Measurements from ENCODE around the gene FOXK2. TPM values are rescaled to one million over a fixed set of nuclear protein-coding genes. Genes with fewer than 3 reads are reported as not detected.
A peak's percentile ranks its signal among the peaks of the same experiment; 100 is the strongest.
"Not testable (repeated sequence)": the region's sequence is repeated elsewhere in the genome, so short reads cannot be mapped to it uniquely, and the experiment has no call there.

FOXK2 gene
- polyA plus RNA-seq, 3 donors: 40.1 to 50.6 (median 44.8) TPM

DNA sequence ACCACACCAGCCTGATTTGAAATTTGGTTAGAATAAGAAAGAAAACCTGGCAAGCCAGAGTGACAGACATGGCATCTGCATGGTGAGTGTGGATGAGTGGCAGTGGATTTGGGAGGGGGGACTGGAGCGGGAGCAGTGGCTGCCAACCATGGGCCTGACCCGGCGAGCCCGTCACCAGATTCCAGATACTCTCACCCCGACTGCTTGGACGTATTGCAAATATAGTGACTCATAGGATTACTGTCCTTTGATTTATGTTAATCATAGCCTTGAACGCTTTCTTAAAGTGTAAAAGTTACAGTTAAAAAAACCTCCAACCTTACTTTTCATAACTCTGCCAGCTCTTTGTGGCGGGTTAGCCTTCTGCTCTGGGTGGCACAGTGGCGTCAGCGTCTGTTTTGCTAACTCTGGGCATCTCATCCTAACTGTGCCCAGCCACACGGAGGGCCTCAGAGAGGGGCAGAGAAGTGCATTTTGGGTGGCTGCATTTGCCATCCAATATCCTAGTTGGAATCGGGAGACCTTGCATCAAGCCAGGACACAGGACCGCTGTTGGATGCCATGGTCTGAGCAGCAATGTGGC, 26.8 kb upstream of the FOXK2 start:
- DNase-seq: no peak

DNA sequence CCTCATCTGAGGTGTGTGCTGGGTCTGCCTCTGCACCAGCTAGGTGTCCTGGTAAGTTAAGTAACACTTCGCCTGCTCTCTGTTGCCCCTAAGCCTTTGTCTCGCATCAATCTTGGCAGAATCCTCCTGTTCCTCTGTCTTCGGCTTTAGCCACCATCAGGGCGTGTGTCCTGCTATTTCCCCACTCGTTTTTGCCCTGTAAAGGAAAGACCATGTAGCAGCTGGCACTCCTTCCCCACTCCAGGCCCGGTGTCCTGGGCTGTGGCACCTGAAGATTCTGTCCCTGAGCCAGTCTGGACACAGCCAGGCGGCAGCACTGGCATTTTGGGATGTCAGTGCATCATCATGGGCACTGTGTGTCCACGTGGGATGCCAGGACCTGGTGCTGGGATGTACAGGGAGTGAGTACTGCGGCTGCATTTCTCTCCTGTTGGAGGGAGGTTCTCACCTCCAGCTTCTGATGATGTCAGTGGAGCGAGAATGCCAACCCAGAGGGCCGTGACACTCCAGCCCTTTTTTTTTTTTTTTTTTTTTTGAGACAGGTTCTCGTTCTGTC, 26.2 kb upstream of the FOXK2 start:
- DNase-seq: no peak

DNA sequence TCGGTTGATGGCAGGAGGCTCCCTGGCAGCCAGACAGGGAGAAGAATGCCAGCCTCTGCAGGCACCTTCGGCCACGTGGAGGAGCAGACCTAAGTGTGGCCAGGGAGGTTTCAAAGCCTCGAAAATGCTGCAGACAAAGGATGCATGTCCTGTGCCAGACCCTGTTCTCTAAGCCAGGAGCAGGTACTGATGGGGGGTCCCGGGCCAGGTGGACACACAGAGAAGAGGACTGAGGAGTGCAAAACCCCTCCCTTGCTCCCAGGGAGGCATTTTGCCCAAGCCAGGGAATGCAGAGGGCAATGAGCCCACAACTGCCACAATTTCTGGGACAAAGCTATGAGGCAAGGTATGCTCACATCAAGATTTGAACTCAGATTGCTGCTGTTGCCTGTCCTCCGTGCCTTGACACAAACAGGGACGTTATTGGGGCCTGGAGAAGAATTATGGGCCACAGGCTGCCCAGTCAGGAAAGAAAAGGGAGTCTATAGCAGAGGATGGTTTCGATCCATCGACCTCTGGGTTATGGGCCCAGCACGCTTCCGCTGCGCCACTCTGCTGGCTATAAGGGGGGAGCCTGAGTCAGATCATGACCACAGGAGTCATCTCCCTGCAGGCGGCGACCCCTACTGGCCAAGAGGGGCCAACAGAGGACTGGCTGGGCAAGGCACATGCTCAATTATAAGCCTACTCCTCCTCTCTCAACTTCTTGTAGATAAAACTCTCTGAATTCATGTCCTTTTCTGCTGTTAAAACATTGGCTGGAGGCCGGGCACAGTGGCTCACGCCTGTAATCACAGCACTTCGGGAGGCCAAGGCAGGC, 25.1 kb upstream of the FOXK2 start:
- peak; percentile 79 for DNase-seq

DNA sequence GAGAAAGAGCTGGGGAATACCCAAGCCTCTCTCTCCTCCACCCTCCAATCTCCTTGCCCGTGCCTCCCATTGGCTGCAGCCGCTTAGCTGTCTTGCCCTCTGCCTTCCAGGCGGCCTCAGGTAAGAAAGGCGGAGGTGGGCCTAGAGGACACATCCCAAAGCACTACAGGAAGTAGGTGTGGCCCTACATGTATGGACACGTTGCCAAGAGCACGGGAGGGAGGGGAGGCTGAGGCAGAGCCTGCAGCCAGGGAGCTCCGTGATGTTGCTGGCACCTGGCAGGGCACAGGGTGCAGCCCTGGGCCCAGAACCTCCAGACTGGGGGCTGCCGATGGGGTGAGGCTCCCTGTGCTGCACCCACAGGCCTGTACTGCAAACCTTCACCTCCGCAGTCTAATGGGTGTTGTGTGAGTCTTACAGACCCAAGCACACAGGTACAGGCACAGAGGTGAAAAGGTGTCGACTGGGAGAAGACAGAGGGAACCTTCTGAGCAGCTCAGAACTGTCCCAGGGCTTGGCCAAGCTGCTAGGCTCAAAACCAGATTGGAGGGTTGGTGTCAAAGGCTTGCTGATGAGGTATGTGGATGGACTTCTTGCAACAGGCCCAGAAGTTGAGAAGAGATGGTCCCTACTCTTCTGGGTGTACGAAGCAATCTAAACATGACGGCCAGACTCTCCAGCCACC, 23.5 kb upstream of the FOXK2 start:
- no peak for DNase-seq

DNA sequence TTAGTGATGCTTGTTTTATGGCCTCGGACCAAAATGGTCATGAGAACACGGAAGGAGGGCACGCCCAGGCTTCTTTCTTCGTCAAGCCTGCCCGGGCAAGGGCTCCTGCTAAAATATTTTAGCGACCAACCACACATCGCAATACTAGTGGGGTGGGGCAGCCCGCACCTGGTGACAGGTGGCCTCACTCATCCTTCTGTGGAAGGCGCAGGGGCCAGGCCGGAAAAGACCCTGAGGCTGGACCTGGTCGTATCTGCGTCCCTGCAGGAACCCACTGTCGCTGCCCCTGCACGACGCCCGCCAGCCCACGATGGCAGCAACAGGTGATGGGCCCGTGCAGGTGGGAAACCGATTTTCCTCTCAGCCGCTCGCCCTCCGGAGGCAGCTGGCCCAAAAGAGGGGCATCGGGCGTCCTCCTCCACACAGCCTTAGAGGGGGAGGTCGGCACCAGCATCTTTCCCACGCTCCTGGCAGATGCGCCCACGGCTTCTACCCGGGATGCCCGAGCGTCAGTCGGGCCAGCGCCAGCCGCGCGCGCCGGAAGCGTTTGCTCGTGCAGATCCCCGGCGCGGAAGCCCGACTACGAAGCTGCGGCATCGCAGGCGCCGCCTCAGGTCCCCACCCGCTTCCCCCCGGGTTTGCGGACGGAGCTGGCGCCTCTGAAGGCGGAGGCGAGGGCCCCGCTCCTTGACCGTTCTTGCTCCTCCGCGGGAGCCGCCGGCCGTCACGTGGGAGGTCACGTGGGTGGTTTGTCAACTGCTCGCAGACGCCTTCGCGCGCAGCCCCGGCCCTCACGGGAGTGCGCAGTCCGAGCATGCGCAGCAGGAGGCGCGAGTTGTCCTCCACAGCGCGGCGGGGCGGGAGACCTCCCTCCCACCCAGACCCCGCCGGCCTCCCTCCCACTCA, 22.8 kb upstream of the FOXK2 start:
- peak; percentile 93 for DNase-seq

DNA sequence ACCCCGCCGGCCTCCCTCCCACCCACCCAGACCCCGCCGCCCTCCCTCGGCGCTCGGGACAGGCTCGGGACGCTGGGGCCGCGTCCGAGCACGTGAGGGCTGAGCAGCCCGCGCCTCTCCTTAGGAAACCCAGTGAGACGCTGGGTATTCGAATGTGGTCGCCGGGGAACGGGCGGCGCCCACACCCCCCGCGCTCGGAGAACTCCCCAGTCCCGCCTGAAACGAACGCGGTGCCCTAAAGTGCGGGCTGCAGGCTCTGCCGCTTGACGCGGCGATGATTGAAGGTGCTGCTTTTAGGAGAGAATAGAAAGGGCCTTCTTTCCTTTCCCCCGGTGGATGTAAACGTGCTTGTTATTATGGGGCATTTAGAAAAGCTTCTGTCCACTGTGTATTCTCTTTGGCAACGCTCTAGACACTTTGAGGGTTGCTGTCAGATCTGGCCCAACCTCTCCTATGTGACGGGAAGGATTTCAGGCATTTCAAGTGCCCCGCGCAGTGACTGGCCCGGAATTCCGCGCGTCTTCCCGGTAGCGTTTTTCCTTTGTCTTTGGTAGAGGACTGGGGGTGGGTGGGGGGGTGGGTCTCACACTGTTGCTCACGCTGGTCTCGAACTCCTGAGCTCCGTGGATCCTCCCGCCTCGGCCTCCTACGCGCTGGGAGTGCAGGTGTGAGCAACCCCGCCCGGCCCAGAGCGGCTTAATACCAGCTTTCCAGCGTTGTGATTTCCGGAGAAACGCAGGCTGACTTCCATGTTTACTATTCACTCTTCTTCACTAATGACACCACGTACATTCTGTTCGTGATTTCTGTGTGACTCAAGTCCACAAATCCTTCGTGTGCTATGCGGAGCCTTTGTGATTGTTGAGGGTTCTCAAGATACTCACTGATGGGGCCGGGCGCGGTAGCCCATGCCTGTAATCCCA, 21.8 kb upstream of the FOXK2 start:
- DNase-seq: peak; percentile 33

DNA sequence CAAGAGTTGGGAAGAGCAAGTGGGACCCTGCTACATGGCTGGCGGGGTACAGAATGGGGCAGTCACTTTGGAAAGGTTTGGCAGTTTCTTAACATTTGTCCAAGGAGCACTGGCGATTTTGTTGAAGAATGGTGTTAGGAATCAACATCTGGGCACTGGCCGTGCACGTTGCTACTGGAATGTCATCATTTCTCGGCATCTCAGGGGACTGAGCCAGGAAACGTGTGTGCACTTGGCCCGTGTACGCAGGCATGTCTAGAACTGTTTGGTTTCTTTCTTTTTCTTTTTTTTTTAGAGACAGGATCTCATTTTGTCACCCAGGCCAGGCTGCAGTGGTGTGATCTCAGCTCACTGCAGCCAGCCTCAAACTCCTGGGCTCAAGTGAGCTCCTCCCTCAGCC, 17.3 kb upstream of the FOXK2 start:
- DNase-seq: no peak

DNA sequence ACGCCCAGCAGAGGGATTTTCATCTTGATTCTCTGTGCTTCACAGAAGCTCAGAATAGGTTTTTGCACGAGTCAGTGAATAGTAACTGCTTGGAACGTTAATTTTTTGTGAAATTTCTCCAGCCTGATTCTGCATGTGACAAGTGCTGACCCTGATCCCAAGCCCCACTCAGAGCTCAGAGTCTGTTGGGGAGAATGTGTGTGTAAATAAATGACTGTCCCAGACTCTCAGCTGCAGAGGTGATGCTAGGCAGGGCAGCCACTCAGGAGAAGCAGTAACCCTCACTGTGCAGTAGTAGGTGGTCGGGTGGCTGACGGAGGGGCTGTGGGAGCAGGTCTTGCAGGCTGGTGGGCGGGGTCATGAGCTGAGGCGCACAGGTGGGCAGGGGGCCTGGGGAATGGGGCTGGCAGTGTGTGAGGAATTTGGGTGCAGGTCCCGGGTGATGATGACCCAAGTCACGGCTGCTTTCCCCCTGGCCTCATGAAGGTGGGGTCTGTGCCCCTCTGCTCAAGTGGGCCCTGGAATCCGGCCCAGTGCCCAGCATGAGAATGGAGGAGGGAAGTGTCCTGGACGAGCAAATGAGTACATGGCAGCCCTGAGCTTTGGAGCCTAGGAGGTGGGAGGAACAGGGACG, 16.3 kb upstream of the FOXK2 start:
- DNase-seq: no peak

DNA sequence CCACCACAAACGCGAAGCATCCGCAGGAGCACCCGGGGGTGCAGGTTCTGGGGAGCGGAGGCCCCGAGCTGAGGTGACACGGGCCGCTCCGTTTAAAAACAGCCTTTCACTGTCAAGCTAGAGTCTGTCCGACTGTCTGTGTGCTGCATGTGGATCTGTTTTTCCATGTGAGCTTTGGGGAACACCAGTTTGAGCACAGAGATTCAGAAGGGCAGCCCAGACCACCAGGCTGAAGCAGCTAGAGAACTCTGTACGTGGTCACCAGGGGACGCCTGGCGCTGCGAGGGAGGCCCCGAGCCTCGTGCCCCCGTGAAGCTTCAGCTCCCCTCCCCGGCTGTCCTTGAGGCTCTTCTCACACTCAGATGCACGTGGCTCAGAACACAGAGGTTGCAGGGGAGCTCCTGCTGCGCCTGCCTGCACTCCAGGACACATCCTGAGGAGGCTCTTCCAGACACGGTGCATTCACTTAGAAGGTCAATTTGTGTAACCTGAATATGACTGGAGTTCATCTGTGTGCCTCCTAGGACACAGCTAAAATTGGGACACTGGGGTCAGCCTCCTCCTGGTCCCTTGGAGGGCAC, 15.7 kb upstream of the FOXK2 start:
- no peak for DNase-seq

DNA sequence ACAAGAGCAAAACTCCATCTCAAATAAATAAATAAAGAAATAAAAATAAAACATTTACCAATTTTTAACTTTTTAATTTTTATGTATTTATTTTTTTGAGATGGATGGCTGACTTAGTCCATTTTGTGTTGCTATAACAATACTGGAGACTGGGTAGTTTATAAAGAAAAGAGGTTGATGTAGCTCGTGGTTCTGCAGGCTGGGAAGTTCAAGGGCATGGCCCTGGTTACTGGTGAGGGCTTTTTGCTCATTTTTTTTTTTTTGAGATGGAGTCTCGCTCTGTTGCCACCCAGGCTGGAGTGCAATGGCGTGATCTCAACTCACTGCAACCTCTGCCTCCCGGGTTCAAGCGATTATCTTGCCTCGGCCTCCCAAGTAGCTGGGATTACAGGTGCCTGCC, 14.2 kb upstream of the FOXK2 start:
- DNase-seq: no peak

DNA sequence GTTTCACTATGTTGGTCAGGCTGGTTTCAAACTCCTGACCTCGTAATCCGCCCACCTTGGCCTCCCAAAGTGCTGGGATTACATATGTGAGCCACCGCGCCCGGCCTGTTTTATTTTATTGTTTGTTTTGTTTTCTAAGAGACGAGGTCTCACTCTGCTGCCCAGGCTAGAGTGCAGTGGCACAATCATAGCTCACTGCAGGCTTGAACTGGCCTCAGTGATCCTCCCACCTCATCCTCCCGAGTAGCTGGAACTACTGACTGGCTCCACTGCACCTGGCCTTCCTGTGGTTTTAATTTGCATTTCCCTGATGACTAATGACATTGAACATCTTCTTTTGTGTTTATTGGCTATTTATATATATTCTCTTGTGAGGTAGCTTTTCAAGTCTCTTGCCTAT, 13.1 kb upstream of the FOXK2 start:
- DNase-seq: not testable (repeated sequence)

DNA sequence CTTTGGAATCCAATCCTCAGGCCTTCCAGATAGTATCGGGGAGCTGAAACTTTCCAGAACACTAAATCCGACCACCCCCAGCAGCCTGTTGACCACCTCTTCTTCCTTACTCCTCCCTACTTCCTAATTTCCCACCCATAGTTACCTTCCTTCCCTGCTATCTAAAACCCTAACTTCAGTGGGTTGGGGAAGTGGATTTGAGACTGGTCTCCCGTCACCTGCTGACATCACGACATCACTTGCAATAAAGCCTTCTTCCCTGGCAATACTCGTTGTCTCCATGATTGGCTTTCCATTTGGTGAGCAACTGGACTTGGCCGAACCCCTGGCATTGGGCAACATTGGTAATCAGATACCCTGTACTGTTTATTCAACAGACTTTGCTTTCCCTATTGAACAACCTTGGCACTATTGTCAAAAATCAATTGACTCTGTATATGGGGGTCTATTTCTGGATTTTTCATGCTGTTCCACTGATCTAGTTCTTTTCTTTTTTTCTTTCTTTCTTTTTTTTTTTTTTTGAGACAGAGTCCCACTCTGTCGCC, 11.8 kb upstream of the FOXK2 start:
- DNase-seq: no peak

DNA sequence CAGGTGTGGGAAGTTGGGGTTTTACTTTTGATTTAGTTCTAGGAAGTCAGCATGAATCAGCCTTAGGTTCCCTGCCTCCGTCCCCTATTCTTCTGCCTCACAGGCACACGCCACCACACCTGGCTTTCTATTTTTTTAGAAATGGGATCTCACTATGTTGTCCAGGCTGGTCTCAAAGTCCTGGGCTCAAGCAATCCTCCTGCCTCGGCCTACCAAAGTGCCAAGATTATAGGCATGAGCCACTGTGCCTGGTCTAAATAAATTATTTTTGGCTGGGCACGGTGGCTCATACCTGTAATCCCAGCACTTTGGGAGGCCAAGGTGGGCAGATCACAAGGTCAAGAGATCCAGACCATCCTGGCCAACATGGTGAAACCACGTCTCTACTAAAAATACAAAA, 7.9 kb upstream of the FOXK2 start:
- DNase-seq: not testable (repeated sequence)

DNA sequence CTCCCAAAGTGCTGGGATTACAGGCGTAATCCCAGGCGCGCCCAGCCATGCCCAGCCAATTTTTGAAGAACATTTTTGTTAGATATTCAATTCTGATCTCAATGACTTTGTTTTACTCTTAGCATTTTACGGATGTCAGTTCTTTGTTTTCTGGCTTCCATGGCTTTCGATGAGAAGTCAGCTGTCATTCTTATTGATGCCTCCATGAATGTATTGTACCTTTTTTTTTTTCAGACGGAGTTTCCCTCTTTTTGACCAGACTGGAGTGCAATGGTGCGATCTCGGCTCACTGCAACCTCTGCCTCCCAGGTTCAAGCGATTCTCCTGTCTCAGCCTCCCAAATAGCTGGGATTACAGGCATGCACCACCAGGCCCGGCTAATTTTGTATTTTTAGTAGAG, 5.7 kb upstream of the FOXK2 start:
- DNase-seq: not testable (repeated sequence)

DNA sequence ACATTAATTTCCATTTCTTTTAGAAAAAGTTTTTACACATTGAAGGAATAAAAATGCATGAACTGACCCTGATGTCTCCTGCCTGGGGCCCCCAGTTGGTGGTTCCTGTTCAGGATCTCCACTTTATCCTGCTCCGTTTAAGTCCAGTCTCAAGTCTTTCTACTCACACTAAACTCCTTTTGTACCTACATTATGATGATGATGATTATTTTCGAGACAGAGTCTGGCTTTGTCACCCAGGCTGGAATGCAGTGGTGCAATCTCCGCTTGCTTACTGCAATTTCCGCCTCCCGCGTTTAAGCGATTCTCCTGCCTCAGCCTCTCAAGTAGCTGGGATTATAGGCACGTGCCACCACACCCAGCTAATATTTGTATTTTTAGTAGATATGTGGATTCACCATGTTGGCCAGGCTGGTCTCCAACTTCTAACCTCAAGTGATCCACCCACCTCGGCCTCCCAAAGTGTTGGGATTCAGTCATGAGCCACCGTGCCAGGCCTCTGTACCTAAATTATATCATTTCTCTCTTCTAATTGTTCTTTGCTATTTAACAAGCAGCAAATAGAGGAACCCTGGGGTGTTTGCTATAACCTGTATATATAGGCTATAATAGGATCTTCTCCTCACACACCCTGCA, 2.2 kb upstream of the FOXK2 start:
- no peak for DNase-seq

DNA sequence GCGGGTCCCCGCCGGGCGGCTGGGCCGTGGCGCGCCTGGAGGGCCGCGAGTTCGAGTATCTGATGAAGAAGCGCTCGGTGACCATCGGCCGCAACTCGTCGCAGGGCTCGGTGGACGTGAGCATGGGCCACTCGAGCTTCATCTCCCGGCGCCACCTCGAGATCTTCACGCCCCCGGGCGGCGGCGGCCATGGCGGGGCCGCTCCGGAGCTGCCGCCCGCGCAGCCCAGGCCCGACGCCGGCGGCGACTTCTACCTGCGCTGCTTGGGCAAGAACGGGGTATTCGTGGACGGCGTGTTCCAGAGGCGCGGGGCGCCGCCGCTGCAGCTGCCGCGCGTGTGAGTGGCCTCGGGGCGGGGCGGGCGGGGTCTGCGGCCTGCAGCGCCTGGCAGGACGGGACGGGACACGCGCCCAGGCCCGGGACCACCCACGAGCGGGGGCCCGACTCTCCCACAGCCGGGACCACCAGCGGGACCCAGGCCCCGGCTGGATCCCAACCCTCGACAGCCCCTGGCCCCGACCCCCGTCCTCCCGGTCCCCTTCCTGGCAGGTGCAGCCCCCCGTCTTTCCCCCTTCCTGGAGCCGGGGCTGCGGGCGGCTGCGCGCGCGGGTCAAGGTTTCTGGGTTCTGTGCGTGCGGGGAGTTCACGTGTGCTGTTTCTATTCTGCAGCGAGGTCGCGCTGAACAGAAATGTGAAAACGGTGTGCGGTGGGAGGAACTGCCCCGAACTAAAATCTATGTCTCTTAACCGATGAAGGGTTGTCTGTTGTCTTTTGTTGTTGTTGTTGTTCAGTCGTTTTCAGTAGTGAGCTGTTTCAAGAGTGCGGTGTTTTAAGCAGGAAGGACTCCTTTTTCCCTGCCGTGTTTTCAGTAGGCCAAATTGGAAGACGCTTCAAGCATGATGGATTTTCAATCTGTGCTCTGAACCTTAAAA, 705 bp downstream of the FOXK2 start:
- DNase-seq: peak; percentile 40

DNA sequence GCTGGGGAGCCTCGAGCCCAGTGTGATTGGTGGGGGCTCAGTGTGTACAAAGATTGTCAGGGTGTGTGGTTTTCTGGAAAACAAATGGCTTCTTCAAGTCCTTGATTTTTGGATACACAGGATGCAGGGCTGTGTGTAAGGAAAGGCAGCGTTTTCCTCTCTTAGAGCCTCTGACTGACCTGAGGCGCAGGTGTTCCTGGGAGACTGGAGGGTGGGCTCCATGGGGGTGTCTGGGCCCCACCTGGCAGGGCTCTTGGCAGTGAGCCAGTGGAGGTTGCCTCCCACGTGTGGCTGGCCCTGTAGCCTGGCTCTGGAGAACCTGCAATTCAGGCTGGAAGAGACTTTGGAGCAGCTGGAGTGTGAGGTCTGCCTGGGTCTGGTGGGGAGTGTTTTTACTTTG, 5.0 kb downstream of the FOXK2 start:
- no peak for DNase-seq

DNA sequence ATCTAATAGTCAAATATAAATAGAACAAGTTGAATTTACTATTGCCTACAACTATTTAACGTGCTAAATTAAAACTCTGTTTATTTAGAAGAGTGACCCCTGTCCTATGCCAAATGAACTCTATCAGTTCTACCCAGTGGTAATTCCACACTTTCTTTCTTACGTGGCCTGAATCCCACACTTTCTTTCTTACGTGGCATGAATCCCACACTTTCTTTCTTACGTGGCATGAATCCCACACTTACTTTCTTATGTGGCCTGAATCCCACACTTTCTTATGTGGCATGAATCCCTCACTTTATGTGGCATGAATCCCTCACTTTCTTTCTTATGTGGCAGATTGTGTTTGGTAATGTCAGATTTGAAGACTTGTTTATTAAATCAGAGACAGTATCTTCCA, 6.2 kb downstream of the FOXK2 start:
- DNase-seq: no peak
